ENCODE measurements around the gene DTNB. TPM values are rescaled to one million over a fixed set of nuclear protein-coding genes. Genes with fewer than 3 reads are reported as not detected.

The DTNB gene
- total and polyA plus RNA-seq, 2 of the 4 experiments (the other 2 are of a cell fraction) = 3.8 to 5.3 TPM

DNA sequence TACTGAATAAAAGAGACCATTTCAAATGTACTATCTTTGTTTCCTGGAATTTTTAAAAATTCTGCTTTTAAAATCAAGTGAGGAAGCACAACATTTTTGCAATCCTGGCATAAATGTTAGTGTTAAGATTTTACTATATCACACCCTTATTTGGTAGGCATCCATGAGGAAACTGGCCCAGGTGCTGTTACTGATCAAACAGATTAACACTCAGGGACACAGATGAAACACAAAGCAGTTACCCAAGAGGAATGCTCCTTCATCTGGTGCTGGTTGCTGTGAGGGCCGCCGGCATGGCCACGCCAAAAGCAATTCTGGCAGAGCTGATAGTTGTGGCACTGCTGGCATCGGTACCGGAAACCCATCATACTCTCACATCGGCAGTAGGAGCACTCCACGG, 96.8 kb downstream of the DTNB start:
- Histone ChIP-seq H2BK20ac (ENCODE audit: low read depth, low read length) (no peak overlapping the region), H2AK9ac (replicated peaks; ENCODE audit: low read depth, low read length, poor library complexity) (no peak overlapping the region), H3K9me3 (ENCODE audit: control insufficient read depth, insufficient read depth, low read length) (no peaks in the 10 kb centered on the region), H3K4ac (ENCODE audit: low read depth, low read length) (no peak overlapping the region), H3K9me1 (ENCODE audit: insufficient read depth, low read length) (no peaks in the 10 kb centered on the region), H2AFZ (replicated peaks; ENCODE audit: low read length, poor library complexity) (no peak overlapping the region), H3K79me1 (ENCODE audit: low read depth in 1 of 2, low read length in 2 of 2) (no peaks in the 10 kb centered on the region), H2BK120ac (ENCODE audit: low read depth, low read length) (no peak overlapping the region), H4K8ac (ENCODE audit: low read depth in 2 of 2, low read length in 2 of 2) (no peak overlapping the region), H4K20me1 (ENCODE audit: insufficient read depth, low read length) (no peaks in the 10 kb centered on the region), H3K18ac (ENCODE audit: low read depth, low read length) (no peak overlapping the region), H3K4me2 (ENCODE audit: low read depth, low read length) (no peak overlapping the region), H4K5ac (ENCODE audit: low read depth, low read length) (no peak overlapping the region), H3K9ac (ENCODE audit: low read depth, low read length) (no peak overlapping the region), H3K27me3 (ENCODE audit: control insufficient read depth, insufficient read depth, low read length) (no peaks in the 10 kb centered on the region), H2BK15ac (ENCODE audit: low read depth, low read length) (no peak overlapping the region), H3K14ac (replicated peaks; ENCODE audit: low read depth, low read length) (no peak overlapping the region), H3K56ac (ENCODE audit: extremely low read depth, insufficient read depth, low read length) (no peak overlapping the region), H2BK5ac (ENCODE audit: low read depth, low read length, poor library complexity, severe bottlenecking) (no peak overlapping the region), H3K23ac (ENCODE audit: low read depth, low read length) (no peak overlapping the region), H3K36me3 (ENCODE audit: control insufficient read depth, insufficient read depth, low read length) (no peaks in the 10 kb centered on the region), H3K4me1 (ENCODE audit: control insufficient read depth, insufficient read depth, low read length) (no peaks in the 10 kb centered on the region), H3K27ac (ENCODE audit: insufficient read depth, low read length) (no peak overlapping the region), H3K4me3 (ENCODE audit: insufficient read depth, low read depth, low read length) (no peak overlapping the region), H2AK5ac (ENCODE audit: low read depth, low read length) (no peak overlapping the region), H4K91ac (ENCODE audit: insufficient read depth, low read depth, low read length) (no peak overlapping the region)
- ATAC-seq (ENCODE audit: low read depth) (no peak), DNase-seq (no peak)
- ChIA-PET POLR2A (ENCODE audit: unreplicated experiment) (no interaction called here), CTCF (no interaction called here)
- TF ChIP-seq SMC3 (IDR thresholded peaks at IDR 0.05; ENCODE audit: low read depth, low read length) = no peak
- TF ChIP-seq, protein P1, sequence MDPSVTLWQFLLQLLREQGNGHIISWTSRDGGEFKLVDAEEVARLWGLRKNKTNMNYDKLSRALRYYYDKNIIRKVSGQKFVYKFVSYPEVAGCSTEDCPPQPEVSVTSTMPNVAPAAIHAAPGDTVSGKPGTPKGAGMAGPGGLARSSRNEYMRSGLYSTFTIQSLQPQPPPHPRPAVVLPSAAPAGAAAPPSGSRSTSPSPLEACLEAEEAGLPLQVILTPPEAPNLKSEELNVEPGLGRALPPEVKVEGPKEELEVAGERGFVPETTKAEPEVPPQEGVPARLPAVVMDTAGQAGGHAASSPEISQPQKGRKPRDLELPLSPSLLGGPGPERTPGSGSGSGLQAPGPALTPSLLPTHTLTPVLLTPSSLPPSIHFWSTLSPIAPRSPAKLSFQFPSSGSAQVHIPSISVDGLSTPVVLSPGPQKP (IDR thresholded peaks at IDR 0.05; ENCODE audit: borderline replicate concordance, low read depth, low read length) = no peak
- no peak for TF ChIP-seq USF2 (IDR thresholded peaks at IDR 0.05; ENCODE audit: low read depth, low read length)
- no peak for TF ChIP-seq MAZ (IDR thresholded peaks at IDR 0.05; ENCODE audit: borderline replicate concordance, low read depth, low read length)
- no peak for TF ChIP-seq FOS (IDR thresholded peaks at IDR 0.05; ENCODE audit: low read depth, low read length)
- TF ChIP-seq RCOR1 (IDR thresholded peaks at IDR 0.05; ENCODE audit: insufficient replicate concordance, low read length) = no peak
- TF ChIP-seq MXI1 (IDR thresholded peaks at IDR 0.05; ENCODE audit: borderline replicate concordance, low read depth, low read length) = no peak
- TF ChIP-seq RAD21 (IDR thresholded peaks at IDR 0.05; ENCODE audit: low read length) = no peak
- TF ChIP-seq CEBPB (IDR thresholded peaks at IDR 0.05; ENCODE audit: low read depth, low read length) = no peak
- no peak for TF ChIP-seq MAFK (IDR thresholded peaks at IDR 0.05; ENCODE audit: low read depth, low read length)
- TF ChIP-seq CHD1 (IDR thresholded peaks at IDR 0.05; ENCODE audit: low read depth, low read length) = no peak
- TF ChIP-seq POLR2A (IDR thresholded peaks at IDR 0.05; ENCODE audit: low read depth, low read length) = no peak
- in situ Hi-C loops (cut with MboI; ENCODE audit: low sequenced_read_pairs) (no loop called here), intact Hi-C loops (cut with micrococcal nuclease) (no loop called here), dilution Hi-C loops (cut with HindIII; ENCODE audit: low sequenced_read_pairs, unreplicated experiment) (no loop called here)
- BruUV-seq (replicated peaks) = no TSS peak
- WGBS, 2 experiments (ENCODE audit: extremely low coverage in 2 of 2, insufficient read length in 1 of 2) = 100% methylated on average over 3 of the region's 7 CpGs; no CpG with 5 or more reads in 1 of the 2 experiments
